HepG2 (cell line): ENCODE data around the gene TMEM151A. TPM values are rescaled to one million over a fixed set of nuclear protein-coding genes. Genes with fewer than 3 reads are reported as not detected.
A peak's percentile ranks its signal among the peaks of the same experiment; 100 is the strongest.

Experiments
- ATM ChIP-seq: fragments of 450-650 bp; IDR thresholded peaks from 2 replicates; pipeline ENCODE4 v1.7.1; 2017; ENCODE audit warnings: mild to moderate bottlenecking, borderline replicate concordance
- BHLHE40 ChIP-seq: IDR thresholded peaks from 2 replicates; pipeline ENCODE4 v1.6.1; 2011; ENCODE audit warnings: low read length, improper control_type of control experiment
- CBFB ChIP-seq: sonication (generic); formaldehyde crosslinking; IDR thresholded peaks from 2 replicates; pipeline ENCODE4 v1.4.0; 2020; ENCODE audit warnings: missing genetic modification reagents
- CBX2 ChIP-seq, 2 experiments: fragments of 200-600 bp in 1 of 2; sonication (generic); formaldehyde crosslinking in 1 of 2; IDR thresholded peaks; 2 replicates each; pipeline versions ENCODE4 v1.7.0 to v1.8.1; 2018 to 2022; ENCODE audit warnings: low read depth in 2 of 2, low read length in 1 of 2, mild to moderate bottlenecking in 1 of 2, missing genetic modification reagents in 1 of 2
- EP300 ChIP-seq, 3 experiments: sonication (generic) in 1 of 3; formaldehyde crosslinking in 1 of 3; IDR thresholded peaks; 2 replicates each; pipeline versions ENCODE4 v1.5.1 to v1.6.1; 2011 to 2020; ENCODE audit warnings: low read depth in 2 of 3, low read length in 2 of 3, borderline replicate concordance in 1 of 3, improper control_type of control experiment in 1 of 3, mild to moderate bottlenecking in 1 of 3, missing genetic modification reagents in 1 of 3, moderate library complexity in 1 of 3
- JUNB ChIP-seq: sonication (generic); formaldehyde crosslinking; IDR thresholded peaks from 2 replicates; pipeline ENCODE4 v1.8.0; 2022; ENCODE audit warnings: missing genetic modification reagents, mild to moderate bottlenecking, borderline replicate concordance
- JUND ChIP-seq: sonication (generic); formaldehyde crosslinking; IDR thresholded peaks from 2 replicates; pipeline ENCODE4 v1.8.0; 2022; ENCODE audit warnings: mild to moderate bottlenecking, missing genetic modification reagents
- KLF16 ChIP-seq, 2 experiments: sonication (generic) in 1 of 2; formaldehyde crosslinking in 1 of 2; IDR thresholded peaks; 2 replicates each; pipeline versions ENCODE4 v1.6.1 to v1.8.0; 2016 to 2023; ENCODE audit warnings: missing genetic modification reagents in 2 of 2, missing compliant biosample characterization in 1 of 2
- SRSF4 ChIP-seq: fragments of 200-400 bp; formaldehyde crosslinking; IDR thresholded peaks from one replicate; pipeline ENCODE4 v1.6.1; 2018; ENCODE audit warnings: mild to moderate bottlenecking, low read depth, low read length, moderate library complexity; ENCODE audit not compliant: poor library complexity, severe bottlenecking
- ZNF354B ChIP-seq: sonication (generic); formaldehyde crosslinking; IDR thresholded peaks from 2 replicates; pipeline ENCODE4 v1.8.0; 2022; ENCODE audit warnings: mild to moderate bottlenecking, missing genetic modification reagents
- ZNF563 ChIP-seq: sonication (generic); formaldehyde crosslinking; IDR thresholded peaks from 2 replicates; pipeline ENCODE4 v1.8.0; 2022; ENCODE audit warnings: mild to moderate bottlenecking, moderate library complexity, missing genetic modification reagents
- ZNF777 ChIP-seq: sonication (generic); formaldehyde crosslinking; IDR thresholded peaks from 2 replicates; pipeline ENCODE4 v1.4.0; 2020; ENCODE audit warnings: missing genetic modification reagents
- polyA plus RNA-seq, 8 experiments: library from polyadenylated mRNA; depleted of rRNA in 3 of 8; stranded (reverse) in 7 of 8; unstranded in 1 of 8; fragments of >200 nt; fragmentation: Illumina TruSeq in 4 of 8; extraction: Trizol in 4 of 8; gene quantifications; 2 replicates each; pipeline versions ENCODE4 v1.2.1 to v1.2.3, GENCODE V29; 2011 to 2016; ENCODE audit warnings: low read depth in 4 of 8, missing spikeins in 1 of 8, mixed read lengths in 1 of 8; ENCODE audit not compliant: insufficient read depth in 1 of 8
- total RNA-seq, 5 experiments: library from RNA; depleted of rRNA; stranded (reverse); fragments of >200 nt; fragmentation: Illumina TruSeq; extraction: Trizol; gene quantifications; 2 replicates each; pipeline ENCODE4 v1.2.3, GENCODE V29; 2016; ENCODE audit warnings: low read depth in 1 of 5
- TF ChIP-seq, protein P1 (sequence below): sonication (generic); formaldehyde crosslinking; IDR thresholded peaks from 2 replicates; pipeline ENCODE4 v1.4.0; 2020; ENCODE audit warnings: mild to moderate bottlenecking, missing genetic modification reagents
- TF ChIP-seq, protein P2 (sequence below): sonication (generic); formaldehyde crosslinking; IDR thresholded peaks from 2 replicates; pipeline ENCODE4 v1.8.1; 2023; ENCODE audit warnings: mild to moderate bottlenecking, missing genetic modification reagents
- TF ChIP-seq, protein P3 (sequence below): sonication (generic); formaldehyde crosslinking; IDR thresholded peaks from 2 replicates; pipeline ENCODE4 v1.5.0; 2020; ENCODE audit warnings: mild to moderate bottlenecking, missing genetic modification reagents
- TF ChIP-seq, protein P4 (sequence below): sonication (generic); formaldehyde crosslinking; IDR thresholded peaks from 2 replicates; pipeline ENCODE4 v1.4.0; 2020; ENCODE audit warnings: missing genetic modification reagents, borderline replicate concordance
- TF ChIP-seq, protein P5 (sequence below): sonication (generic); formaldehyde crosslinking; IDR thresholded peaks from 2 replicates; pipeline ENCODE4 v1.8.0; 2022; ENCODE audit warnings: mild to moderate bottlenecking, missing genetic modification reagents, moderate library complexity
- TF ChIP-seq, protein P6 (sequence below): sonication (generic); formaldehyde crosslinking; IDR thresholded peaks from 2 replicates; pipeline ENCODE4 v1.8.1; 2023; ENCODE audit warnings: mild to moderate bottlenecking, inconsistent platforms, moderate library complexity, missing genetic modification reagents, borderline replicate concordance

Gene TMEM151A
- total and polyA plus RNA-seq, 2 of the 13 experiments (the other 11 are each of a cell fraction or from before 2014, with no cell fraction given) = 0.18 to 0.33 TPM

DNA sequence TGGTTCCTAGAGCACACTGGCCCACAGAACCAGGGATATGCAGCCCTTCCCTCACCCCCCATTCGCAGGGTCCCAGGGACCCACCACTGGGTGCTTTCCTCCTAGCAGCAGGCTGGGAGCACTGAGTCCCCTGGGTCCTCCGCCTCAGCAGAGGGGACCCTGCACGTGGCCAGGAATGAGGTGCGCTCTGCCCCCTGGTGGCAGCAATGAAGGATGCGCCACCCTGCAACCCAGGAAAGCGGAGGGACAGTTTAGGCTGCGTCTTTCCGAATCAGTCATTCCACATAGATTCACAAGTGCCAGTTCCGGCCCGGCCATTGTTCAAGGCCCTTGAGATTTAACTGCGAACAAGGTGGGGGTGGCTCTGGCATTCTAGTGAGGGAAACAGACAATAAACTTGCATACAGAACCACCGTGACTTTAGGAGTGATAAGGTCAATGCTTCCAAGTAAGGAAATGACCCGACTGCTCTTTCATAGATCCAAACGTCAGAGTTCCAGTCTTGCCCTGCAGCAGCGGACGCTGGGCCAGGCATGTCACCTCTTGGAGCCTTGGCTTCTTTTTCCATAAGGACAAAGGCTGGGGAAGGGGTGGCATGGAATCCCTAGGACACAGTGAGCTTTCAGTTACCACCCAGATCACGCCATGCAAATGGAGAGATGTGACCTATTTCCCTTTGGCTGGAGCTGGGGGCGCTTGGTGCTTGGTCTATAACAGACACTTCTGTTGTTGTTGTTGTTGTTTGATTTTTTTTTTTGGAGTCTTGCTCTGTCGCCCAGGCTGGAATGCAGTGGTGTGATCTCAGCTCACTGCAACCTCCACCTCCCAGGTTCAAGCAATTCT lies 36.8 kb downstream of the TMEM151A start (continued):
- no peak for TF ChIP-seq EP300 (IDR thresholded peaks at IDR 0.05; ENCODE audit: low read depth in 2 of 2, low read length in 2 of 2)
- TF ChIP-seq EP300 (CRISPR knock-in tag; IDR thresholded peaks at IDR 0.05; ENCODE audit: borderline replicate concordance) = no peak
- peak; percentile 83; the same call in 1 of the 2 replicates for TF ChIP-seq CBFB (CRISPR knock-in tag)
- TF ChIP-seq JUND = peak; percentile 12; the same call in 1 of the 2 replicates
- no peak for TF ChIP-seq SRSF4
- TF ChIP-seq ZNF563 (CRISPR knock-in tag) = peak; percentile 87; the same call in 1 of the 2 replicates
- peak; percentile 52; the same call in 1 of the 2 replicates for TF ChIP-seq ZNF777 (CRISPR knock-in tag)
- TF ChIP-seq CBX2 (IDR thresholded peaks at IDR 0.05; ENCODE audit: low read depth, low read length) = no peak
- TF ChIP-seq CBX2 (CRISPR knock-in tag; IDR thresholded peaks at IDR 0.05; ENCODE audit: low read depth) = no peak
- no peak; the same call in 1 of the 2 replicates for TF ChIP-seq JUNB
- TF ChIP-seq, protein P1, sequence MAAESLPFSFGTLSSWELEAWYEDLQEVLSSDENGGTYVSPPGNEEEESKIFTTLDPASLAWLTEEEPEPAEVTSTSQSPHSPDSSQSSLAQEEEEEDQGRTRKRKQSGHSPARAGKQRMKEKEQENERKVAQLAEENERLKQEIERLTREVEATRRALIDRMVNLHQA = no peak
- TF ChIP-seq, protein P2, sequence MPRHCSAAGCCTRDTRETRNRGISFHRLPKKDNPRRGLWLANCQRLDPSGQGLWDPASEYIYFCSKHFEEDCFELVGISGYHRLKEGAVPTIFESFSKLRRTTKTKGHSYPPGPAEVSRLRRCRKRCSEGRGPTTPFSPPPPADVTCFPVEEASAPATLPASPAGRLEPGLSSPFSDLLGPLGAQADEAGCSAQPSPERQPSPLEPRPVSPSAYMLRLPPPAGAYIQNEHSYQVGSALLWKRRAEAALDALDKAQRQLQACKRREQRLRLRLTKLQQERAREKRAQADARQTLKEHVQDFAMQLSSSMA (CRISPR knock-in tag) = peak; percentile 56; the same call in 1 of the 2 replicates
- no peak for TF ChIP-seq ATM
- TF ChIP-seq, protein P3, sequence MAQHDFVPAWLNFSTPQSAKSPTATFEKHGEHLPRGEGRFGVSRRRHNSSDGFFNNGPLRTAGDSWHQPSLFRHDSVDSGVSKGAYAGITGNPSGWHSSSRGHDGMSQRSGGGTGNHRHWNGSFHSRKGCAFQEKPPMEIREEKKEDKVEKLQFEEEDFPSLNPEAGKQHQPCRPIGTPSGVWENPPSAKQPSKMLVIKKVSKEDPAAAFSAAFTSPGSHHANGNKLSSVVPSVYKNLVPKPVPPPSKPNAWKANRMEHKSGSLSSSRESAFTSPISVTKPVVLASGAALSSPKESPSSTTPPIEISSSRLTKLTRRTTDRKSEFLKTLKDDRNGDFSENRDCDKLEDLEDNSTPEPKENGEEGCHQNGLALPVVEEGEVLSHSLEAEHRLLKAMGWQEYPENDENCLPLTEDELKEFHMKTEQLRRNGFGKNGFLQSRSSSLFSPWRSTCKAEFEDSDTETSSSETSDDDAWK = no peak
- TF ChIP-seq, protein P4, sequence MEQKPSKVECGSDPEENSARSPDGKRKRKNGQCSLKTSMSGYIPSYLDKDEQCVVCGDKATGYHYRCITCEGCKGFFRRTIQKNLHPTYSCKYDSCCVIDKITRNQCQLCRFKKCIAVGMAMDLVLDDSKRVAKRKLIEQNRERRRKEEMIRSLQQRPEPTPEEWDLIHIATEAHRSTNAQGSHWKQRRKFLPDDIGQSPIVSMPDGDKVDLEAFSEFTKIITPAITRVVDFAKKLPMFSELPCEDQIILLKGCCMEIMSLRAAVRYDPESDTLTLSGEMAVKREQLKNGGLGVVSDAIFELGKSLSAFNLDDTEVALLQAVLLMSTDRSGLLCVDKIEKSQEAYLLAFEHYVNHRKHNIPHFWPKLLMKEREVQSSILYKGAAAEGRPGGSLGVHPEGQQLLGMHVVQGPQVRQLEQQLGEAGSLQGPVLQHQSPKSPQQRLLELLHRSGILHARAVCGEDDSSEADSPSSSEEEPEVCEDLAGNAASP = peak; percentile 60
- TF ChIP-seq ZNF354B (CRISPR knock-in tag) = no peak
- TF ChIP-seq, protein P5, sequence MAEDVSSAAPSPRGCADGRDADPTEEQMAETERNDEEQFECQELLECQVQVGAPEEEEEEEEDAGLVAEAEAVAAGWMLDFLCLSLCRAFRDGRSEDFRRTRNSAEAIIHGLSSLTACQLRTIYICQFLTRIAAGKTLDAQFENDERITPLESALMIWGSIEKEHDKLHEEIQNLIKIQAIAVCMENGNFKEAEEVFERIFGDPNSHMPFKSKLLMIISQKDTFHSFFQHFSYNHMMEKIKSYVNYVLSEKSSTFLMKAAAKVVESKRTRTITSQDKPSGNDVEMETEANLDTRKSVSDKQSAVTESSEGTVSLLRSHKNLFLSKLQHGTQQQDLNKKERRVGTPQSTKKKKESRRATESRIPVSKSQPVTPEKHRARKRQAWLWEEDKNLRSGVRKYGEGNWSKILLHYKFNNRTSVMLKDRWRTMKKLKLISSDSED (CRISPR knock-in tag) = no peak
- peak; percentile 86 for TF ChIP-seq BHLHE40
- TF ChIP-seq KLF16 (CRISPR knock-in tag; IDR thresholded peaks at IDR 0.05) = peak in 1 of 2 experiments; percentile 88; a peak in 2 of 4 replicates
- TF ChIP-seq, protein P6, sequence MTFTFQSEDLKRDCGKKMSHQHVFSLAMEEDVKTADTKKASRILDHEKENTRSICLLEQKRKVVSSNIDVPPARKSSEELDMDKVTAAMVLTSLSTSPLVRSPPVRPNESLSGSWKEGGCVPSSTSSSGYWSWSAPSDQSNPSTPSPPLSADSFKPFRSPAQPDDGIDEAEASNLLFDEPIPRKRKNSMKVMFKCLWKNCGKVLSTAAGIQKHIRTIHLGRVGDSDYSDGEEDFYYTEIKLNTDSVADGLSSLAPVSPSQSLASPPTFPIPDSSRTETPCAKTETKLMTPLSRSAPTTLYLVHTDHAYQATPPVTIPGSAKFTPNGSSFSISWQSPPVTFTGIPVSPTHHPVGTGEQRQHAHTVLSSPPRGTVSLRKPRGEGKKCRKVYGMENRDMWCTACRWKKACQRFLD = no peak
